ENCODE measurements around the gene CGNL1.

CGNL1 gene

GRCh38 chr15:57596978-57597377 is 220.7 kb downstream of the CGNL1 start:
- Histone ChIP-seq H3K27me3 (no peaks in the 10 kb centered on the region), H3K36me3 (no peaks in the 10 kb centered on the region; the same call in 1 of the 2 replicates), H3K4me3 (ENCODE audit: low read depth, low read length) (no peak overlapping the region), H3K9me3 (no peaks in the 10 kb centered on the region), H3K4me1 (peaks cover 12% of the 10 kb centered on the region)
- DNase-seq = no peak
- no peak for TF ChIP-seq CTCF (IDR thresholded peaks at IDR 0.05; ENCODE audit: low read depth, low read length)

- DNase-seq = no peak
- Histone ChIP-seq H3K4me1 (peaks cover 12% of the 10 kb centered on the region), H3K36me3 (no peaks in the 10 kb centered on the region; the same call in 1 of the 2 replicates), H3K27me3 (no peaks in the 10 kb centered on the region), H3K9me3 (no peaks in the 10 kb centered on the region), H3K4me3 (ENCODE audit: low read depth, low read length) (no peak overlapping the region)
- TF ChIP-seq CTCF (IDR thresholded peaks at IDR 0.05; ENCODE audit: low read depth, low read length) = no peak
Measured at GRCh38 chr15:57597431-57597830, 221.1 kb downstream of the CGNL1 start.

GRCh38 chr15:57598346-57598745 is 222.0 kb downstream of the CGNL1 start:
- Histone ChIP-seq H3K27me3 (no peaks in the 10 kb centered on the region), H3K36me3 (no peaks in the 10 kb centered on the region; the same call in 1 of the 2 replicates), H3K4me3 (ENCODE audit: low read depth, low read length) (no peak overlapping the region), H3K9me3 (no peaks in the 10 kb centered on the region), H3K4me1 (peaks cover 12% of the 10 kb centered on the region)
- no peak for TF ChIP-seq CTCF (IDR thresholded peaks at IDR 0.05; ENCODE audit: low read depth, low read length)
- DNase-seq = no peak

- no peak overlapping the region for H3K4me3 ChIP-seq (ENCODE audit: low read depth, low read length)
- DNase-seq = no peak
- no peak for TF ChIP-seq CTCF (IDR thresholded peaks at IDR 0.05; ENCODE audit: low read depth, low read length)
- H3K4me1 ChIP-seq = peaks cover 11% of the 10 kb centered on the region
- no peaks in the 10 kb centered on the region for H3K27me3 ChIP-seq
- H3K9me3 ChIP-seq = no peaks in the 10 kb centered on the region
- H3K36me3 ChIP-seq = no peaks in the 10 kb centered on the region; the same call in 1 of the 2 replicates
Measured at GRCh38 chr15:57599296-57599810, 223.0 kb downstream of the CGNL1 start.

- no peak for TF ChIP-seq CTCF (IDR thresholded peaks at IDR 0.05; ENCODE audit: low read depth, low read length)
- no peak overlapping the region for H3K4me3 ChIP-seq (ENCODE audit: low read depth, low read length)
- H3K27me3 ChIP-seq = no peaks in the 10 kb centered on the region
- H3K4me1 ChIP-seq = peaks cover 2% of the 10 kb centered on the region; the same call in 1 of the 2 replicates
- no peaks in the 10 kb centered on the region for H3K9me3 ChIP-seq
- H3K36me3 ChIP-seq = no peaks in the 10 kb centered on the region; the same call in 1 of the 2 replicates
- no peak for DNase-seq
Measured at GRCh38 chr15:57600197-57600596, 223.9 kb downstream of the CGNL1 start.
